ENCODE measurements around the gene SLAMF1. TPM values are rescaled to one million over a fixed set of nuclear protein-coding genes. Genes with fewer than 3 reads are reported as not detected.
A peak's percentile ranks its signal among the peaks of the same experiment; 100 is the strongest.

The SLAMF1 gene
- total RNA-seq, 4 donors from 2014 or later: 0.57 to 5.0 (median 0.95) TPM

DNA sequence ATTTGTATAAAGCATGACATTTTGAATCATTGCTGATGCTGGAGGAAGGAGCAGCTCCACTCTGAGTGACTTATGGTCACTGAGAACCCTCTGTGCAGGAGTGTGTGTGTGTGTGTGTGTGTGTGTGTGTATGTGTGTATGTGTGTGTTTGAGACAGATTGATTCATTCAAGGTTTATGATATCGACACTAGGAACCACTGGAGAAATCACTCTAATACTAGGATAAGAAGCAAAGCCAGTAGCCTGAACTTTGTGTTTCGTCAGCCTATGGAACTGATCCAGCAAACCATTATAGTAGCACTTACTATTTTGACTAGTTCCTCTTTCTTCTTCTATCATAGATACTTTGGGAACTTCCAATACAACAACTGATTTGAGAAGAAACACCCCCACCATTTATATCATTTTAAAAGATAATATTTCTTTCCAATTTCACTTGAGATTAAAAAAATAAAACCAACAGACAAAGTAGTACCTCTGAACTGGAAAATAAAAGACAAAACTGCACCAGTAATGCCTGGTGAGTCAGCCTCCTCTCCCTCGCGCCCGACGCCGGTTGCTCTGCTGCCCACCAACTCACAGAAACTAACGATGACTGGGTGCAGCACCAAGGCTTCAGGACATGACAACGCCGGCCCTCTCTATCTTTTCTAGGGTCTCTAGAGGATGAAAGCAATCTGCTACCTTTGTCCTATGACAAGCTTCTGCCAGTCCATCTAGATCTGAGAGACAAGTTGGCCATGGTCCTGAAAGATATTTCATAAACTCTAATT lies 20.9 kb downstream of the SLAMF1 start:
- Histone ChIP-seq H3K27ac (replicated peaks in 1 of 4) (no peak overlapping the region), H3K9me3 (no peaks in the 10 kb centered on the region), H3K27me3 (no peaks in the 10 kb centered on the region), H3K4me1 (peaks cover 0 to 8% (median 2%) of the 10 kb centered on the region in 4 donors), H3K4me3 (no peak overlapping the region), H3K36me3 (no peaks in the 10 kb centered on the region)
- intact Hi-C loops (cut with DNase I): no loop called here
- TF ChIP-seq POLR2A (IDR thresholded peaks at IDR 0.05; ENCODE audit: low read depth): no peak
- TF ChIP-seq EP300 (IDR thresholded peaks at IDR 0.05): no peak
- TF ChIP-seq POLR2AphosphoS5 (IDR thresholded peaks at IDR 0.05): no peak
- TF ChIP-seq, protein P1, sequence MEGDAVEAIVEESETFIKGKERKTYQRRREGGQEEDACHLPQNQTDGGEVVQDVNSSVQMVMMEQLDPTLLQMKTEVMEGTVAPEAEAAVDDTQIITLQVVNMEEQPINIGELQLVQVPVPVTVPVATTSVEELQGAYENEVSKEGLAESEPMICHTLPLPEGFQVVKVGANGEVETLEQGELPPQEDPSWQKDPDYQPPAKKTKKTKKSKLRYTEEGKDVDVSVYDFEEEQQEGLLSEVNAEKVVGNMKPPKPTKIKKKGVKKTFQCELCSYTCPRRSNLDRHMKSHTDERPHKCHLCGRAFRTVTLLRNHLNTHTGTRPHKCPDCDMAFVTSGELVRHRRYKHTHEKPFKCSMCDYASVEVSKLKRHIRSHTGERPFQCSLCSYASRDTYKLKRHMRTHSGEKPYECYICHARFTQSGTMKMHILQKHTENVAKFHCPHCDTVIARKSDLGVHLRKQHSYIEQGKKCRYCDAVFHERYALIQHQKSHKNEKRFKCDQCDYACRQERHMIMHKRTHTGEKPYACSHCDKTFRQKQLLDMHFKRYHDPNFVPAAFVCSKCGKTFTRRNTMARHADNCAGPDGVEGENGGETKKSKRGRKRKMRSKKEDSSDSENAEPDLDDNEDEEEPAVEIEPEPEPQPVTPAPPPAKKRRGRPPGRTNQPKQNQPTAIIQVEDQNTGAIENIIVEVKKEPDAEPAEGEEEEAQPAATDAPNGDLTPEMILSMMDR (IDR thresholded peaks at IDR 0.05): no peak
- peak; percentile 55 for DNase-seq (ENCODE audit: extremely low spot score)
- 77% methylated on average over 10 of the region's 10 CpGs for WGBS

DNA sequence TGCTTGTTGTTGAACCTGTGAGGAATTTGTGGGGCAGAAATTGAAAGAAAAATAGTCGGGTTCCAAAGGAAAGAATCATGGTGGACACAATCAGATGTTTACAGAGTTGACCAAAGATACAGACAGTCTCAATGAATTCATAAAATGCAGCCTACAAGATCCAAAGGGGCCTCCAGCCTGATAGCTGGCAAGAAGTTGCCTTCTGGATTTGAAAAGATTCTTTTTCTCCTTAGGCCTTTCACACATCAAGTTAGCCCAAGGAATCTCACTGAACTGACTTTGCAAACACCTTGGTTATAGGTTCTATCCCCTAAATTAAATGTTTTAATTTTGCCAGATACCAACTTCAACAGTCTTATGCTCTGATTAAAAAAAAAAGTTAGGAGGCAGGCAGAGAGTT lies 21.5 kb downstream of the SLAMF1 start:
- H3K9me3 ChIP-seq: no peaks in the 10 kb centered on the region
- no peaks in the 10 kb centered on the region for H3K27me3 ChIP-seq
- TF ChIP-seq EP300 (IDR thresholded peaks at IDR 0.05) (no peak), POLR2AphosphoS5 (IDR thresholded peaks at IDR 0.05) (no peak), POLR2A (IDR thresholded peaks at IDR 0.05; ENCODE audit: low read depth) (no peak)
- TF ChIP-seq, protein P1 (IDR thresholded peaks at IDR 0.05): no peak
- 81% methylated on average over 1 of the region's 1 CpG for WGBS
- DNase-seq (ENCODE audit: extremely low spot score): no peak
- H3K27ac ChIP-seq (replicated peaks in 1 of 4): no peak overlapping the region
- no peak overlapping the region for H3K4me3 ChIP-seq
- H3K36me3 ChIP-seq: no peaks in the 10 kb centered on the region
- intact Hi-C loops (cut with DNase I): no loop called here
- H3K4me1 ChIP-seq: peaks cover 0 to 3% (median under 1%) of the 10 kb centered on the region in 4 donors

DNA sequence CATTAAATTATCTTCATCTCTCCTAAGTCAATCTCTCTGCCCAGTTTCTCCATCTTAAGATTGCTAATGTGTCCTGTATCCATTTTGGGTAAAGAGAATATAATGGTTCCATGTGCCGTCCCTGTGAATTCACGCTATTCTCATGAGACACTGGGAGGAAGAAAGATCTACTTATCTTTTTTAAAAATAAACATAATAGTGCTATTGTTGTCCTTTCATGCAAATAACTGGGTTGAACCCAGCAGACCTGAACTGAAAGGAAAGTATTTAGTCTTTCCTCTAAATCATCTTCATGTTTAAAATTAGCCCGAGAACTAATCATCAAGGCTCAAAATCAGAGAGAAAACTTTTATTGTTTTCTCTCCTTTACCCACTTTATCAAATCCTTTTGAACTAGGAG lies 22.4 kb downstream of the SLAMF1 start:
- no peaks in the 10 kb centered on the region for H3K36me3 ChIP-seq
- no peaks in the 10 kb centered on the region for H3K27me3 ChIP-seq
- DNase-seq (ENCODE audit: extremely low spot score): no peak
- WGBS: 62% methylated on average over 3 of the region's 3 CpGs
- H3K9me3 ChIP-seq: no peaks in the 10 kb centered on the region
- no peaks in the 10 kb centered on the region for H3K4me1 ChIP-seq
- H3K27ac ChIP-seq (replicated peaks in 1 of 4): no peak overlapping the region
- no peak overlapping the region for H3K4me3 ChIP-seq
- TF ChIP-seq POLR2AphosphoS5 (IDR thresholded peaks at IDR 0.05) (no peak), POLR2A (IDR thresholded peaks at IDR 0.05; ENCODE audit: low read depth) (no peak), EP300 (IDR thresholded peaks at IDR 0.05) (no peak)
- TF ChIP-seq, protein P1 (IDR thresholded peaks at IDR 0.05): no peak
- intact Hi-C loops (cut with DNase I): no loop called here

DNA sequence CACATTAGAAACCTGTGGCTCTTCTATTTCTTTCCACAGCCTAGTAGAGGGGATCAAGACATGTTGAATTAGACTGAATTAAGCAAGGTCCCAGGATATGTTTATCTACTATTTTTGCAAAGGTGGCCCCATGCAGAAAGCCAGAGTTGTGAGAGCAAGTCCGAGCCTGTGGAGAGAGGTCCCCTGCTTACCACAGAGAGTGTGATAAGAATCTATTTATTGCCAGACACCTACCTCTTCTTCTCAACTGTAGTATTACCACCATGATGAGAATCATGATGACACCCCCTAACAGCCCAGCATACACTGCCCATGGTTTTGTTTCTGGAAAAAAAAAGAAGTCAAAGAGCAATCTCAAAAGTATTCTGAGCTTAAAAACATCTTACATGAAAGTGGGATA lies 23.0 kb downstream of the SLAMF1 start:
- H3K27ac ChIP-seq (replicated peaks in 1 of 4): no peak overlapping the region
- no peaks in the 10 kb centered on the region for H3K36me3 ChIP-seq
- no peaks in the 10 kb centered on the region for H3K27me3 ChIP-seq
- 50% methylated on average over 1 of the region's 1 CpG for WGBS
- no peaks in the 10 kb centered on the region for H3K4me1 ChIP-seq
- no peaks in the 10 kb centered on the region for H3K9me3 ChIP-seq
- no peak for TF ChIP-seq EP300 (IDR thresholded peaks at IDR 0.05)
- no peak overlapping the region for H3K4me3 ChIP-seq
- DNase-seq (ENCODE audit: extremely low spot score): peak; percentile 37
- intact Hi-C loops (cut with DNase I): no loop called here

DNA sequence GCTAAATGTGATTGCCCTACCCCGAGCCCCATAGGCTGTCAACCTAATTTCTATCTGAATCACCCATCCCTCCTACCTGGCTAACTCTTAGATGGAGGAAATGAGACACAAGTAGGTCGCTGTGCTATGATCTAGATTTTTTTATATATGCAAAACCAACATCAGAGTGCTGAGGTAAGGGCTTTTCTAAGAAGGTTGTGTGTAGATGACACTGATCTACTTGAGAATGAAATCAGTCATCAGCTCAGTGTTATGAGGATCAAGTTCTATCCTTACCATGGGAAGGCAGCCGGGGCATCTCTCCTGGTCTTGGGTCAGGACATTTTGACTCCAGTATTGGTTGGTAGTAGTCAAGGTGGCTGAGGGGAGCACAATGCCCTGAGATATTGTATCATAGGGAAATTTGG lies 23.6 kb downstream of the SLAMF1 start:
- DNase-seq (ENCODE audit: extremely low spot score): peak; percentile 19
- H3K27ac ChIP-seq (replicated peaks in 1 of 4): no peak overlapping the region
- no peaks in the 10 kb centered on the region for H3K36me3 ChIP-seq
- intact Hi-C loops (cut with DNase I): no loop called here
- H3K9me3 ChIP-seq: no peaks in the 10 kb centered on the region
- no peaks in the 10 kb centered on the region for H3K4me1 ChIP-seq
- 85% methylated on average over 3 of the region's 3 CpGs for WGBS
- TF ChIP-seq, protein P1 (IDR thresholded peaks at IDR 0.05): no peak
- TF ChIP-seq POLR2AphosphoS5 (IDR thresholded peaks at IDR 0.05) (no peak), EP300 (IDR thresholded peaks at IDR 0.05) (no peak), POLR2A (IDR thresholded peaks at IDR 0.05; ENCODE audit: low read depth) (no peak)
- no peak overlapping the region for H3K4me3 ChIP-seq
- no peaks in the 10 kb centered on the region for H3K27me3 ChIP-seq
